GM19035 (cell line): ENCODE measurements around the gene NEU3.
"Not testable (repeated sequence)": the region's sequence is repeated elsewhere in the genome, so short reads cannot be mapped to it uniquely, and the experiment has no call there.

ENCODE experiments used
- ATAC-seq: cut with Tn5 transposase; IDR thresholded peaks from one replicate; pipeline ENCODE4 v1.9.1; 2021; ENCODE audit not compliant: unreplicated experiment

Gene NEU3

GRCh38 chr11:74984070-74984469, 4.7 kb upstream of the NEU3 start:
- no peak for ATAC-seq

DNA sequence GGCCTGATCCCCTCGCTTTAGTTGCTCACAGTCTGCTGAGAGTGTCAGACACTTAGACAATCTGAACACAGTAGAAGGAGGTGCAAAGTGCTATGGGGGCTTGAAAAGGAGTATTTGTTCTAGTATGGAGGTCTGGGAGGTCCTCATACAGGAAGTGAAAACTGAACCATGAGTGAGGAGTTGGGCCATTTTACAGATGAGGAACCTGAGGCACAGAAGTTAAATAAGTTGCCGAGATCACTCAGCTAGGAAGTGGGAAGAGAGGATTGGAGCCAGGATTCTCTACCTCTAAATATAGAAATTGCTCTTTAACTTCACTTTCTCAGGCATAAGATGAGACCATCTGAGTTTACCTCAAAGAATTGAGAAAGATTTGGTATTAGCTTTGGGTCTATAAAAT, 4.0 kb upstream of the NEU3 start:
- no peak for ATAC-seq

DNA sequence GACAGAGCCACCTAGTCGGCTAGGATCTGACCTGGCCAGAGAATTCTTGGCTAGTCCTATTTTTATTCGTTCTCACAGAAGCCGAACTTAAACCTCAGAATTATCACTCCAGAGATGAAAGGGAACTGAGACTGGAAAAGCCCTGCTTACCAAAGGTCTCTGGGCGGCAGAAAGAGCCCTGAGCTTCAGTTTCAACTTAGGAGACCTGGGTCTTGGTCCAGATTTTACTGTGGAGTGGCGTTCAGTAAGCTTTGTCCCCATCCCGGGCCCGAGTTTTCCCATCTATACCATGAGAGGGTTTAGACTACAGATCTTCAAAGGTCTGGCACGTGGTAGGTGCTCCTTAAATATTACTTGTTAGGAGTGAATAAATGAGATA, 516 bp downstream of the NEU3 start:
- no peak for ATAC-seq

- not testable (repeated sequence) for ATAC-seq
Measured at GRCh38 chr11:74990150-74990549, 1.4 kb downstream of the NEU3 start.

DNA sequence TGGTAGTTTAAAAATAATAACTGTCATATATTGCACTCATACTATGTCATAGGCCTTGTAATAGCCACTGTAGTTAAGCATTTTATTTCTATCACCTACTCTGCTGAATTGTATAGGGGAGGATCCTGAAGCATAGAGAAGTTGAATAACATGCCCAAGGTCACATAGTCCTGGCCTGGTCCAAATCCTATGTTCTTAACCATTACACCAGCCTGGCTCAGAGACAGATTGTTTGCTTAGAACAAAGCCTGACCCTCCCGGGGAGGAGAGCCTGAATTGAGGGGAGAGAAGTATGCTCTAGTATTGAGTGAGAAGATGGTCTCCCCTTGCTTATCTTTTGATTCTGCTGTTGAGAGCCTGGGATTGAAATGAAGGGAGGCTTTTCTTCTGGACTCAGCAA, 2.2 kb downstream of the NEU3 start:
- no peak for ATAC-seq

DNA sequence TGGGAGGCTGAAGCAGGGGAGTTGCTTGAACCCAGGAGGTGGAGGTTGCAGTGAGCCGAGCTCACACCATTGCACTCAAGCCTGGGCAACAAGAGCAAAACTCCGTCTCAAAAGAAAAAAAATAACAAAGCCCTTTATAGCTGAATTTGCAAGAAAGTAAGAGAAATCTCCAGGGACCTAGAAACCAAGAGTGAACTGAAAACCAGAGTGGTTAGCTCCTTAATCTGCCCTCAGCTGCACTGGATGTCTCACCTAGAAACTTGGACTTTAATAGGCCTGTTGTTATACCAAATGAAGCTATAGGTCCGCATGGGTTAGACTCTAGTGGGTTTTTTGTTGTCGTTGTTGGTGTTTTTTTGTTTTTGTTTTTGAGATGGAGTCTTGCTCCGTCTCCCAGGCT, 4.1 kb downstream of the NEU3 start:
- ATAC-seq = no peak

DNA sequence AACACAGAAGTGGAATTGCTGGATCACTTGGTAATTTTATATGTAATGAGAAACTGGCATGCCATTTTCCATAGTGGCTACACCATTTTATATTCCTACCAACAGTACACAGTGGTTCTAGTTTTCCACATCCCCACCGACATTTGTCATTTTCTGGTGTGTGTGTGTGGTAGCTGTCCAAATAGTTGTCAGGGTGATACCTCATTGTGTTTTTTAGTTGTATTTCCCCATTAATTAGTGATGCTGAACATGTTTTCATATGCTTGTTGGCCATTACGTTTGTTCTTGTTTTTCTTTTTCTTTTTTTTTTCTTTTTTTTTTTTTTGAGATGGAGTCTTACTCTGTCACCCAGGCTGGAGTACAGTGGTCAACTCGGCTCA, 12.2 kb downstream of the NEU3 start:
- ATAC-seq = no peak

DNA sequence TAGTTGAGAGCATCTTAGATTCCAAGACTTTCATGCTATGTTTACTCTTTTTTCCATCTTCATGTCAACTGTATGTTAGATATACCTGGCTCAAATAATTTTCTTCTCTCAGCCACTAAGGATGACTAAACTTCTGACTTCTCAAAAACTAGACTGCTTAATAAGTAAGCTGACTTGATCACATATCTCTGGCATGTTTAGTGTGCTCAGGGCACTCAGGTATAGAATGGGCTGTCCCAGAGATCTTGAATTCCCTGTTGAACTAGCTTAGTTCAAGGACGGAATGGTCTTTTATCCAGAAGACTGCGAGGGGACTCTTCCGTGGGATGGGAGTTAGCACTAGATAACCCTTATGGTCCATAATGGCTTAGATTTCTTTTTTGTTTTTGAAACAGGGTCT, 13.0 kb downstream of the NEU3 start:
- ATAC-seq = no peak

- no peak for ATAC-seq
Measured at GRCh38 chr11:75002516-75002915, 13.8 kb downstream of the NEU3 start.

GRCh38 chr11:75004215-75004614, 15.5 kb downstream of the NEU3 start:
- no peak for ATAC-seq

DNA sequence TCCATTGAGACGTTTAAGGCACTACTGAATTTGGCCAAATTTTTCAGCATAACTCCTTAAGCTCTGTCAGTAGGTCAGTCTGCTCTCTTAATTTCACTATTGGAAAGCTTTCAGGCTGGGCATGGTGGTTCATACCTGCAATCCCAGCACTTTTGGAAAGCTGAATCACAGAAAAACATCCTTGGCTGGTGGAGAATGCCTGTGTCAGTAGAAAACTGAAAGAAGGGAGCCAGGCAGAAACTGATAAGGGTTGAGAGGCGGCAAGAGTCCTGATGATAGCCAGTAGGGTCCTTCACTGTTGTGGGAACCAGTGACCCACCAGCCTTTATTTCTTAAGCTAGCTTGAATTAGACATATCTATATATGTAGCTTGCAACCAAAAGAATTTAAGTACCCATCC, 22.6 kb downstream of the NEU3 start:
- no peak for ATAC-seq

- ATAC-seq = no peak
Measured at GRCh38 chr11:75011872-75012271, 23.1 kb downstream of the NEU3 start.

GRCh38 chr11:75013051-75013450, 24.3 kb downstream of the NEU3 start:
- no peak for ATAC-seq

DNA sequence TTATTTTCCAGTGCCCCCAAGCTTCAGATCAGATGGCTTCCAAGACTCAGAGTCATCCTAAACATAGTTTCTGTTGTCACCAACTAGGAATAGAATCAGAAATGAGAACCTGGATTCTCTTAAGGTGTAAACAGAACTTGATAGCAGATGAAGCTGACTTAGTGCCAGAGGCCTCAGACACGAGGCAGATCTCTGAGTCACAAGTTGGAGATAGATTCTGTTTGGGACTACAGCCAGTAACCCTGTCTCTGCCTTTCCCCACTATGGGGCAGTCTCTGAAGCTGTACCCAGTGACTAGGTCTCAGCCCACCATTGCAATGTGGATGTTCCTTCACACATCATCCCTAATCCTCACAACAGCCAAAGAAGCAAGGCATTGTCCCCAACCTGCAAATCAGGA, 25.4 kb downstream of the NEU3 start:
- ATAC-seq = no peak

DNA sequence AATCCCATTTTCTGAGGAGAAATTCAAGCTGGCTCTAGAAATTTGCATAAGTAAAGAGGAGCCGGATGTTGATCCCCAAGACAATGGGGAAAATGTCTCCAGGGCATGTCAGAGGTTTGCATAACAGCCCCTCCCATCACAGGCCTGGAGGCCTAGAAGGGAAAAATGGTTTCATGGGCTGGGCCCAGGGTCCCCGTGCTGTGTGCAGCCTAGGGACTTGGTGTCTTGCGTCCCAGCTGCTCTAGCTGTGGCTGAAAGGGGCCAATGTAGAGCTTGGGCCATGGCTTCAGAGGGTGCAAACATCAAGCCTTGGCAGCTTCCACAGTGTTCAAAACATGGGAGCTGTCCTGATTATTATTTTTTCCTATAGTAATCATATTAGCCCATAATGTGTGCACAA, 30.5 kb downstream of the NEU3 start:
- ATAC-seq = not testable (repeated sequence)

GRCh38 chr11:75020328-75020727, 31.6 kb downstream of the NEU3 start:
- ATAC-seq = not testable (repeated sequence)

DNA sequence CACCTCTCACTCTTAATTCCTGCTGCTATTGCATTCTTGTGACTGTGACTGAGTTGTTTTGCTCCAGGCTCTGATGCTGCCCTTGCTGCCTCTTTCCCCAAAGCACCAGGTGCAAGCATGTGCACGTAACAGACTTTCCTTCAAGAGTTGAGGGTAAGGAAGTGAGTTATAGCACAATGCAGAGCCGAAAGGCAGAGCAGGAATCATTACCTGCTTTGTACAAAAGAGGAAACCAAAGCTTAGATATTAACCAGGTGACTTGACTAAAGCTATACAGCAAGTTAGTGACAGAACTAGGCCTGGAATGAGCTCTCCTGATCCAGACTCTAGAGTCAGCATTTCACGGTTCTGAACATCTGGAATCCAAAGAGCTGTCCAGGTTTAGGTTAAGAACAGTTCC, 33.6 kb downstream of the NEU3 start:
- no peak for ATAC-seq

DNA sequence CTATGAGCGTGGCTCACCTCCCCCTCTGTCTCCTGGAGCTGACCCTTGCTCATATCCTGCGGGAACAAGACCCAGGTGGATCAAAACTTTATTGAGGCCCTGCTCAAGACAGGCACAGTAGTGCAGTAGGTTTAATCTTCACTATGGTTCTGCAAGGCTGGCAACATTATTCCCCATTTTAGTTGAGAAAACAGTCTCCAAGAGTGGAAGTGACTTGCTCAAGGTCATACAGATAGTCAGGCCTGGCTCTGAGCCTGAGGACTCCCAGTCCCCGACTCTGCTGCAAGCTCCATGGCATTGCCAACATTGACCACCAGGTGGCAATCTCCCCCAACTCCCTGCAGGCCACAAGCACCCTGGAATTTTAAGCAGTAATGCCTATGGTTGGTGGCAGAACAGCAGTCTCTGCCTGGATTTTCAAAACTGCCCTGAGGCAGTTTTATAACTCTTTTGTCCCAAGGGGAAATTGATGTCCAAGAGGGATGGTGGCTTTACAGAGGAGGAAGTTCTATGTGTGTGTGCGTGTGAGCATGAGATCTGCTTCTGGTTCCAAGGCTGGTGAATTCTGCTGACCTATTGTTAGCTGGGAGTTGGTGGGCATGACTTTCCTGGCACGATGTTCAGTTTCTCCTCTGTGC, 34.1 kb downstream of the NEU3 start:
- ATAC-seq = no peak

GRCh38 chr11:75023446-75024067, 34.8 kb downstream of the NEU3 start:
- ATAC-seq = no peak

GRCh38 chr11:75024068-75024449, 35.3 kb downstream of the NEU3 start:
- ATAC-seq = no peak

GRCh38 chr11:75024764-75025211, 36.1 kb downstream of the NEU3 start:
- no peak for ATAC-seq

DNA sequence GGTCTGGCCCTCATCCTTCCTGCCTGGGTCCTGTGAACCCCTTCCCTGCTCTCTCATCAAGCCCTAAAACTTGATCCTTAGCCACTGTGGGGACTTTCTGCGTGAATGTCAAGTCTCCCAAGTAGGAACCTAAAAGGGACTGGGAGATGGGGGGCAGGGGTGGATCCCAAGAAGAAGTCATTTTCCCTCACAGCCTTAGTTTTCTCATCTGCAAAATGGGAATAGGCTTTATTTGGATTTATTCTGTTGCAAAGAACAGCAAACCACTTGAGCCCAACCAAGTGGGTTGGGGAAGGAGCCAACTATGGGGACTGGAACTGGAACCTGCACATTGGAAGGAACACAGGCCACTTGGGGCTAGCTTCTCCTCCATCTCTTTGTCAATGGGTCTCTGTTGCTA, 36.8 kb downstream of the NEU3 start:
- ATAC-seq = no peak

DNA sequence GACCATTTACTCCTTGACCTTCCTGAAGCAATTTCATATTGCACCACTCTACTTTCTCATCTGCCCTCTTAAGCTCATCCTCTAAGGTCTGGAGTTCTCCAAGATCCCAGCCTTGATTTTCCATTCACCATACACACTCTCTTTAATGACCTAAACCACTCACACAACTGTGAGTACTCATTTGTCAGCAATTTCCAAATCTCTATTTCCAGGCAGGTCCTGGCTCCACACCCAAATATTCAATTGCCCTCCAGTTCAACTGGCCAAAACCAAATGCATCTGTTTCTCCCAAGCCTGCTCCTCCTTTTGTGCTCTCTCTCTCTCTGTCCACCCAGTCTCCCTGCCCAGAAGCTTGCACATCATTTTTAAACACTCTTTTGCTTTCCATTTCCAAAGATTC, 39.6 kb downstream of the NEU3 start:
- ATAC-seq = no peak
